CD8-positive, alpha-beta memory T cell (primary cell): ENCODE measurements around the gene PEX5. TPM values are rescaled to one million over a fixed set of nuclear protein-coding genes. Genes with fewer than 3 reads are reported as not detected.

Experiments used
- CTCF ChIA-PET: fragments of 350-600 bp; sonication (Branson Sonifier 250); formaldehyde crosslinking; loops from one replicate; lab custom pipeline; 2021; ENCODE audit warnings: antibody characterized with exemption; lab: Charles Lee
- POLR2A ChIA-PET: fragments of 350-600 bp; sonication (Branson Sonifier 250); formaldehyde crosslinking; loops from one replicate; lab custom pipeline; 2021; ENCODE audit warnings: antibody characterized with exemption; lab: Charles Lee
- DNase-seq, 5 donors: peaks; one replicate each; pipeline versions ENCODE4 v3.0.0 to v3.0.0-alpha.2; 2020 to 2022; ENCODE audit warnings: mixed read lengths in 1 of 5
- H3K27ac ChIP-seq: one replicate; pipeline ENCODE4 v1.7.0; 2013; ENCODE audit warnings: low read depth, mild to moderate bottlenecking, low read length, moderate library complexity
- H3K27me3 ChIP-seq: 2 replicates; pipeline ENCODE4 v1.7.0; 2013; ENCODE audit warnings: low read length, mild to moderate bottlenecking; ENCODE audit not compliant: insufficient read depth, poor library complexity, severe bottlenecking
- H3K36me3 ChIP-seq: 2 replicates; pipeline ENCODE4 v1.7.0; 2013; ENCODE audit warnings: mild to moderate bottlenecking, low read length, moderate library complexity; ENCODE audit not compliant: insufficient read depth
- H3K4me1 ChIP-seq: 2 replicates; pipeline ENCODE4 v1.7.0; 2013; ENCODE audit warnings: mild to moderate bottlenecking, low read length, moderate library complexity; ENCODE audit not compliant: insufficient read depth
- H3K4me3 ChIP-seq: 2 replicates; pipeline ENCODE4 v1.7.0; 2013; ENCODE audit warnings: mild to moderate bottlenecking, low read length
- H3K9me3 ChIP-seq: 2 replicates; pipeline ENCODE4 v1.7.0; 2013; ENCODE audit warnings: mild to moderate bottlenecking, low read length
- H3K27ac Mint-ChIP-seq, 8 donors: one replicate each; pipeline ENCODE4 v1.8.0; 2020 to 2021; ENCODE audit warnings: mixed read lengths in 8 of 8, mild to moderate bottlenecking in 6 of 8, inconsistent platforms in 3 of 8, moderate library complexity in 3 of 8
- H3K27me3 Mint-ChIP-seq, 2 donors: one replicate each; pipeline ENCODE4 v1.8.0; 2020 to 2021; ENCODE audit warnings: mixed read lengths in 2 of 2, mild to moderate bottlenecking in 1 of 2, moderate library complexity in 1 of 2
- H3K36me3 Mint-ChIP-seq, 3 donors: one replicate each; pipeline ENCODE4 v1.8.0; 2020 to 2021; ENCODE audit warnings: mixed read lengths in 3 of 3, inconsistent platforms in 1 of 3, mild to moderate bottlenecking in 1 of 3
- H3K4me1 Mint-ChIP-seq, 3 donors: one replicate each; pipeline ENCODE4 v1.8.0; 2020 to 2021; ENCODE audit warnings: mixed read lengths in 3 of 3, inconsistent platforms in 1 of 3, mild to moderate bottlenecking in 1 of 3
- H3K4me3 Mint-ChIP-seq, 7 donors: one replicate each; pipeline ENCODE4 v1.8.0; 2020 to 2021; ENCODE audit warnings: mixed read lengths in 7 of 7, mild to moderate bottlenecking in 6 of 7, moderate library complexity in 4 of 7, inconsistent platforms in 2 of 7
- H3K9me3 Mint-ChIP-seq, 5 donors: one replicate each; pipeline ENCODE4 v1.8.0; 2020 to 2022; ENCODE audit warnings: mixed read lengths in 5 of 5, mild to moderate bottlenecking in 3 of 5, moderate library complexity in 2 of 5, inconsistent platforms in 1 of 5
- polyA plus RNA-seq: library from polyadenylated mRNA; unstranded; fragments of 300-500 nt; fragmentation: Illumina TruSeq; gene quantifications from one replicate; pipeline ENCODE4 v1.2.3, GENCODE V29; 2021
- total RNA-seq, 2 experiments: library from RNA; stranded (reverse); gene quantifications; one replicate each; pipeline ENCODE4 v1.2.3, GENCODE V29; 2021

PEX5 gene
- 10 to 100 TPM; 30.7 to 31.3 TPM for total RNA-seq
- polyA plus RNA-seq: 17.4 TPM

GRCh38 chr12:7189398-7190267 lies at the start of gene PEX5:
Gene PEX5, plus strand, starts transcription at chr12:7189686. Its CDS starts 692 bp downstream, at chr12:7190378.
- H3K4me1 Mint-ChIP-seq: peaks cover 40 to 50% (median 49%) of the 10 kb centered on the region in 3 donors
- H3K36me3 Mint-ChIP-seq: peaks cover 0 to 23% (median 5%) of the 10 kb centered on the region in 3 donors
- H3K27me3 Mint-ChIP-seq: no peaks in the 10 kb centered on the region
- H3K4me3 Mint-ChIP-seq: peak within 1 kb of the TSS; percentile 92 to 97 (median 96)
- no peaks in the 10 kb centered on the region for H3K36me3 ChIP-seq
- peak within 1 kb of the TSS; percentile 82 for H3K27ac ChIP-seq
- H3K4me3 ChIP-seq: peak within 1 kb of the TSS; percentile 94
- CTCF ChIA-PET: interaction anchor here (1.3 to 1.9 kb wide), 4 partner anchors 17 to 265 kb away, joined by 3 to 6 read pairs (median 3); no protein-coding TSS in a partner anchor
- H3K27me3 ChIP-seq: no peaks in the 10 kb centered on the region
- H3K4me1 ChIP-seq: peaks cover 33% of the 10 kb centered on the region
- H3K27ac Mint-ChIP-seq: peak within 1 kb of the TSS; percentile 86 to 99 (median 98)
- DNase-seq: peak; percentile 72 to 90 (median 79)
- POLR2A ChIA-PET: interaction anchor here (1.0 kb wide), 1 partner anchor 317 kb away, joined by 3 read pairs; the partner anchor contains the start of gene SPSB2
- no peaks in the 10 kb centered on the region for H3K9me3 Mint-ChIP-seq
- no peaks in the 10 kb centered on the region for H3K9me3 ChIP-seq

GRCh38 chr12:7141351-7142005 lies 48.0 kb upstream of the PEX5 start:
- no peak overlapping the region for H3K4me3 ChIP-seq
- peaks cover 8% of the 10 kb centered on the region for H3K36me3 ChIP-seq
- ChIA-PET POLR2A (no interaction called here), CTCF (interaction anchor here (0.6 to 1.9 kb wide), 7 partner anchors 8 to 437 kb away, joined by 3 to 6 read pairs (median 3); partner anchors contain the start of gene PEX5)
- Mint-ChIP-seq H3K4me1 (peaks cover 1 to 10% (median 3%) of the 10 kb centered on the region in 3 donors), H3K4me3 (no peak overlapping the region), H3K36me3 (peaks cover 5 to 87% (median 31%) of the 10 kb centered on the region in 3 donors), H3K27me3 (no peaks in the 10 kb centered on the region), H3K9me3 (no peaks in the 10 kb centered on the region), H3K27ac (peak overlapping the region in 3 of 8 donors; percentile 0 to 81 (median 80))
- no peaks in the 10 kb centered on the region for H3K4me1 ChIP-seq
- no peaks in the 10 kb centered on the region for H3K9me3 ChIP-seq
- H3K27me3 ChIP-seq: no peaks in the 10 kb centered on the region
- DNase-seq: no peak
- no peak overlapping the region for H3K27ac ChIP-seq

DNA sequence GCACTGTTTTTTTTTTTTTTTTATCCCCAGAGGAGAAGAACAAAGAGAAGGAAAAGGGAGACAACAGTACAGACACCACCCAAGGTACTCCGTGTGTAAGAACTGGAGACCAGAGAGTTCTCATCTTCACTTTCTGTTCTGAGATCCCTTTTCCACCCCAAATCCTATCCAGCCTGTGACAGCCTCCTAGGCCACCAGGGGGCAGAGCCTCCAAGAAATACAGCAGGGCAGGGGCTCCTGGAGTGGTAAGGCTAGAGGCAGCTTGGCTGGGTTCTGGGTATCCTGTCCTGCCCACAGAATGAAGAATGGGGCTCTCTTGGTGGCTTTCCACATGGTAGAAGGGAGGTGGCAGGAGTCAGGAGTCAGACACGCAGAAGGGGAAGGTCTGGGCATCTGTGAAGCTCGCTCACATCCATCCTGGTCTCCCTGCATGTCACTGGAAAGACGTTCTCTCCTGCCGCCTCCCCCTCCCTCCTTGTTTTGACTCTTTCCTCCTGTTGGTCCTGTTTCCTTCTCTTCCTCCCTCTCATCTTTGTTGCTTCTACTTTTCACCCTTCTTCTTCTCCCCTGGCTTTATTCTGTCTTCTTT lies 47.3 kb upstream of the PEX5 start:
- H3K9me3 ChIP-seq: no peaks in the 10 kb centered on the region
- peaks cover 1 to 10% (median 3%) of the 10 kb centered on the region in 3 donors for H3K4me1 Mint-ChIP-seq
- no peak overlapping the region for H3K27ac ChIP-seq
- DNase-seq: peak; percentile 13 to 64 (median 38)
- ChIA-PET CTCF (interaction anchor here (0.6 to 1.2 kb wide), 5 partner anchors 7 to 436 kb away, joined by 3 to 5 read pairs (median 3); no protein-coding TSS in a partner anchor), POLR2A (no interaction called here)
- H3K4me1 ChIP-seq: no peaks in the 10 kb centered on the region
- no peak overlapping the region for H3K4me3 ChIP-seq
- H3K27me3 Mint-ChIP-seq: no peaks in the 10 kb centered on the region
- peak overlapping the region in 1 of 7 donors; percentile 17 for H3K4me3 Mint-ChIP-seq
- H3K36me3 ChIP-seq: peaks cover 8% of the 10 kb centered on the region
- H3K36me3 Mint-ChIP-seq: peaks cover 5 to 87% (median 35%) of the 10 kb centered on the region in 3 donors
- no peaks in the 10 kb centered on the region for H3K9me3 Mint-ChIP-seq
- peak overlapping the region in 1 of 8 donors; percentile 13 for H3K27ac Mint-ChIP-seq
- no peaks in the 10 kb centered on the region for H3K27me3 ChIP-seq

DNA sequence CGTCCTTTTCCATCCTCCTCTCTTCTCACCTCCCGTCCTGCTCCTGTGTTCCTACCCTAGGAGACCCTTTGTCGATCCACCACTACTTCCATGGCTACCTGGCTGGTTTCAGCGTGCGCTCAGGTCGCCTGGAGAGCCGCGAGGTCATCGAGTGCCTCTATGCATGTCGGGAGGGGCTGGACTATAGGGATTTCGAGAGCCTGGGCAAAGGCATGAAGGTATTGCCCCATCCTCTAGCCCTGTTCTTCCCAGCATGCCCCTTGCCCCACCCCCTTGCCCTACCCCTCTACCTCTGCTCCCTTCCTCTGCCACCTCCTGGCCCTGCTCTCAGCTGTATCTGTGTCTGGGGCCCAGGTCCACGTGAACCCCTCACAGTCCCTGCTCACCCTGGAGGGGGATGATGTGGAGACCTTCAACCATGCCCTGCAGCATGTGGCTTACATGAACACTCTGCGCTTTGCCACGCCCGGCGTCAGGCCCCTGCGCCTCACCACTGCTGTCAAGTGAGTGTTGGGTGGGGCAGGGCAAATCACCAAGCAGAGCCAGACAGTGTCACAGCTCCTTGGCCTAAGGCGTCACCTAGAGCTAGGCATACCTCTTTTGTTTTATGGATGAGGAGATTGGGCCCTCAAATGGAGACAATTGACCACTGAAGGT lies 46.5 kb upstream of the PEX5 start:
- H3K27ac ChIP-seq: no peak overlapping the region
- Mint-ChIP-seq H3K9me3 (no peaks in the 10 kb centered on the region), H3K36me3 (peaks cover 5 to 82% (median 31%) of the 10 kb centered on the region in 3 donors), H3K27ac (no peak overlapping the region), H3K4me3 (peak overlapping the region in 1 of 7 donors; percentile 17), H3K4me1 (peaks cover 1 to 6% (median 3%) of the 10 kb centered on the region in 3 donors), H3K27me3 (no peaks in the 10 kb centered on the region)
- CTCF ChIA-PET: interaction anchor here (0.6 to 1.2 kb wide), 3 partner anchors 10 to 52 kb away, joined by 3 read pairs; no protein-coding TSS in a partner anchor
- H3K27me3 ChIP-seq: no peaks in the 10 kb centered on the region
- POLR2A ChIA-PET: no interaction called here
- no peaks in the 10 kb centered on the region for H3K4me1 ChIP-seq
- peaks cover 8% of the 10 kb centered on the region for H3K36me3 ChIP-seq
- DNase-seq: no peak
- no peaks in the 10 kb centered on the region for H3K9me3 ChIP-seq
- H3K4me3 ChIP-seq: no peak overlapping the region

DNA sequence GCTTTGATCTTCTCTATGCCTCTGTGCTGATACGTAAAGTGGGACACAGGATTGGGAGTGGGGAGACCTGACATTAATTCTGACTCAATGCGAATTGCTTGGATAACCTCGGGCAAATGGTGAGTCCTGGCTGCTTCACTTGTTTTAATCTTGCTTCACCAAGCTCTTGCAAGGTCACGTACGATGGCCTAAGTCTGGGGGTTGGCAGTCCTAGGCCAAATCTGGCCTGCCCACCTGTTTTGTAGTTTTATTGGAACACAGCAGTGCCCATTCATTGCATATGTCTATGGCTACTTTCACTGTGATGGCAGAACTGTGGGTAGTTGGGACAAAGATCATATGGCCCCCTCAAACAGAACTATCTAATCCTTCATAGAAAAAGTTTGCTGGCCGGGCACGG lies 45.9 kb upstream of the PEX5 start:
- Histone ChIP-seq H3K27ac (no peak overlapping the region), H3K9me3 (no peaks in the 10 kb centered on the region), H3K27me3 (no peaks in the 10 kb centered on the region), H3K36me3 (peaks cover 14% of the 10 kb centered on the region), H3K4me1 (no peaks in the 10 kb centered on the region), H3K4me3 (no peak overlapping the region)
- Mint-ChIP-seq H3K9me3 (no peaks in the 10 kb centered on the region), H3K4me1 (peaks cover 1 to 6% (median 3%) of the 10 kb centered on the region in 3 donors), H3K4me3 (no peak overlapping the region), H3K27ac (peak overlapping the region in 1 of 8 donors; percentile 10), H3K36me3 (peaks cover 5 to 82% (median 29%) of the 10 kb centered on the region in 3 donors), H3K27me3 (no peaks in the 10 kb centered on the region)
- POLR2A ChIA-PET: no interaction called here
- CTCF ChIA-PET: interaction anchor here (1.2 to 1.7 kb wide), 3 partner anchors 10 to 272 kb away, joined by 3 to 4 read pairs (median 4); no protein-coding TSS in a partner anchor
- no peak for DNase-seq

DNA sequence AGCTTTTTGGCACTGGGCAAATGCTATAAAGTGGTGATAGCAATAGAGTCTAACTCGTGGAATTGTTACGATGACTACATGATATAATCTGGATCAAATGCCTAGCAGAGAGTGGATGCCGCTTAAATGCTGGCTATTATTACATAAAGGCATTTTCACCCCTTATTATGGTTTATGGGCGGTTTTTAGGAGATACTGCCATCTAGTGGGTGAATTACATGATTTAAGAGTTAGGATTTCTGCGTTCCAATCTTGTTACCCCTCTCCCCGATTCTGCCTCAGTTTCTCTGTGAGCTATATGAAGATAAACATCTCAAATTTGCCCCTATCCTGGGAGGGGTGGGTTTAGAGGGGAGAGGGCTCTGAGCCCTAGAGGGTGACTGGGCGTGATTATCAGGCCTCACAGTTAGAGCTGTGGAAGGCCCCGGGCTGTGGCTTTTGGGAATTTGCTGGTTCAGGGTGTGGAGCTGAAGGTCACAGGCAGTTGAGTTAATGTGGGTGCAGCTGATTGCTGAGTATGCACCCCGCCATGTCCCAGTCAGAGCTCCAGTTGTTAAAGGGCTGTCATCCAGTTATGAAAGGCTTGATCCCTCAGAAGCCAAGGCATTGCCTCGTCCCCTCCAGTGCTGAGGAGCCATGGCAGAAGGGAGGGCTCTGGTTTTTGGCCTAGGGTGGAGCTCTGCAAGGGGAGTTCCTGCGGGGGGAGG lies 44.9 kb upstream of the PEX5 start:
- Mint-ChIP-seq H3K4me3 (no peak overlapping the region), H3K9me3 (no peaks in the 10 kb centered on the region), H3K27me3 (no peaks in the 10 kb centered on the region), H3K27ac (peak overlapping the region in 1 of 8 donors; percentile 75), H3K36me3 (peaks cover 0 to 84% (median 27%) of the 10 kb centered on the region in 3 donors), H3K4me1 (peaks cover 1 to 6% (median 3%) of the 10 kb centered on the region in 3 donors)
- no peaks in the 10 kb centered on the region for H3K9me3 ChIP-seq
- peaks cover 22% of the 10 kb centered on the region for H3K36me3 ChIP-seq
- no peaks in the 10 kb centered on the region for H3K27me3 ChIP-seq
- no peak overlapping the region for H3K27ac ChIP-seq
- CTCF ChIA-PET: interaction anchor here (0.7 to 1.8 kb wide), 11 partner anchors 9 to 273 kb away, joined by 3 to 9 read pairs (median 4); partner anchors contain the start of genes C12orf57, C1R, C1RL and RNU7-1
- peak in 2 of 5 donors; percentile 13 to 17 for DNase-seq
- H3K4me1 ChIP-seq: no peaks in the 10 kb centered on the region
- POLR2A ChIA-PET: no interaction called here
- H3K4me3 ChIP-seq: no peak overlapping the region
